ENCODE results near the gene CYP24A1.

DNA sequence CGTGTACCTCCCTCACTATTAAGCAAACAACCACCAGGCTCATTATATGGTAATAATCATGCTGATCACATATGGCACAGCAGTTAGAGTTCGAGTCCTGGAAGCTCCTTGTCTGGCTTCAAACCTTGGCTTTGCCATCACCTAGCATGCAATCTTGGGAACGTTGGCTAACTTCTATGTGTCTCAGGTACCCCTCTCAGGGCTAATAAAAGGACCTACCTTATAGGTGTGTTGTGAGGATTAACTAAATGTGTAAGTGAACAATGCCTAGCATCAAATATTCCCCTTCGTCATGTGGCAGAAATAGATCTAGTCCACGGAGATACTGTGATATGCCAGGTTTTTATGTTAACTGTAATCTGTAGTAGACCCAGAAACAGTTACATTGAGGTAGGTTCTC, 10.4 kb downstream of the CYP24A1 start:
- no peak for TF ChIP-seq ELF1 (IDR thresholded peaks at IDR 0.05)
- TF ChIP-seq GABPA (IDR thresholded peaks at IDR 0.05; ENCODE audit: low read depth) = no peak
- no peak for TF ChIP-seq FOXM1 (IDR thresholded peaks at IDR 0.05; ENCODE audit: low read depth)
- TF ChIP-seq, protein P1, sequence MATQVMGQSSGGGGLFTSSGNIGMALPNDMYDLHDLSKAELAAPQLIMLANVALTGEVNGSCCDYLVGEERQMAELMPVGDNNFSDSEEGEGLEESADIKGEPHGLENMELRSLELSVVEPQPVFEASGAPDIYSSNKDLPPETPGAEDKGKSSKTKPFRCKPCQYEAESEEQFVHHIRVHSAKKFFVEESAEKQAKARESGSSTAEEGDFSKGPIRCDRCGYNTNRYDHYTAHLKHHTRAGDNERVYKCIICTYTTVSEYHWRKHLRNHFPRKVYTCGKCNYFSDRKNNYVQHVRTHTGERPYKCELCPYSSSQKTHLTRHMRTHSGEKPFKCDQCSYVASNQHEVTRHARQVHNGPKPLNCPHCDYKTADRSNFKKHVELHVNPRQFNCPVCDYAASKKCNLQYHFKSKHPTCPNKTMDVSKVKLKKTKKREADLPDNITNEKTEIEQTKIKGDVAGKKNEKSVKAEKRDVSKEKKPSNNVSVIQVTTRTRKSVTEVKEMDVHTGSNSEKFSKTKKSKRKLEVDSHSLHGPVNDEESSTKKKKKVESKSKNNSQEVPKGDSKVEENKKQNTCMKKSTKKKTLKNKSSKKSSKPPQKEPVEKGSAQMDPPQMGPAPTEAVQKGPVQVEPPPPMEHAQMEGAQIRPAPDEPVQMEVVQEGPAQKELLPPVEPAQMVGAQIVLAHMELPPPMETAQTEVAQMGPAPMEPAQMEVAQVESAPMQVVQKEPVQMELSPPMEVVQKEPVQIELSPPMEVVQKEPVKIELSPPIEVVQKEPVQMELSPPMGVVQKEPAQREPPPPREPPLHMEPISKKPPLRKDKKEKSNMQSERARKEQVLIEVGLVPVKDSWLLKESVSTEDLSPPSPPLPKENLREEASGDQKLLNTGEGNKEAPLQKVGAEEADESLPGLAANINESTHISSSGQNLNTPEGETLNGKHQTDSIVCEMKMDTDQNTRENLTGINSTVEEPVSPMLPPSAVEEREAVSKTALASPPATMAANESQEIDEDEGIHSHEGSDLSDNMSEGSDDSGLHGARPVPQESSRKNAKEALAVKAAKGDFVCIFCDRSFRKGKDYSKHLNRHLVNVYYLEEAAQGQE (IDR thresholded peaks at IDR 0.05; ENCODE audit: low read depth, low read length) = no peak
- TF ChIP-seq SIN3A (IDR thresholded peaks at IDR 0.05; ENCODE audit: borderline replicate concordance, low read depth, low read length) = no peak
- no peak for TF ChIP-seq POLR2AphosphoS5 (IDR thresholded peaks at IDR 0.05; ENCODE audit: low read depth, low read length)
- TF ChIP-seq, protein P2, sequence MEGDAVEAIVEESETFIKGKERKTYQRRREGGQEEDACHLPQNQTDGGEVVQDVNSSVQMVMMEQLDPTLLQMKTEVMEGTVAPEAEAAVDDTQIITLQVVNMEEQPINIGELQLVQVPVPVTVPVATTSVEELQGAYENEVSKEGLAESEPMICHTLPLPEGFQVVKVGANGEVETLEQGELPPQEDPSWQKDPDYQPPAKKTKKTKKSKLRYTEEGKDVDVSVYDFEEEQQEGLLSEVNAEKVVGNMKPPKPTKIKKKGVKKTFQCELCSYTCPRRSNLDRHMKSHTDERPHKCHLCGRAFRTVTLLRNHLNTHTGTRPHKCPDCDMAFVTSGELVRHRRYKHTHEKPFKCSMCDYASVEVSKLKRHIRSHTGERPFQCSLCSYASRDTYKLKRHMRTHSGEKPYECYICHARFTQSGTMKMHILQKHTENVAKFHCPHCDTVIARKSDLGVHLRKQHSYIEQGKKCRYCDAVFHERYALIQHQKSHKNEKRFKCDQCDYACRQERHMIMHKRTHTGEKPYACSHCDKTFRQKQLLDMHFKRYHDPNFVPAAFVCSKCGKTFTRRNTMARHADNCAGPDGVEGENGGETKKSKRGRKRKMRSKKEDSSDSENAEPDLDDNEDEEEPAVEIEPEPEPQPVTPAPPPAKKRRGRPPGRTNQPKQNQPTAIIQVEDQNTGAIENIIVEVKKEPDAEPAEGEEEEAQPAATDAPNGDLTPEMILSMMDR (IDR thresholded peaks at IDR 0.05) = no peak
- no peak for TF ChIP-seq RAD21 (IDR thresholded peaks at IDR 0.05; ENCODE audit: low read length)
- TF ChIP-seq, protein P3, sequence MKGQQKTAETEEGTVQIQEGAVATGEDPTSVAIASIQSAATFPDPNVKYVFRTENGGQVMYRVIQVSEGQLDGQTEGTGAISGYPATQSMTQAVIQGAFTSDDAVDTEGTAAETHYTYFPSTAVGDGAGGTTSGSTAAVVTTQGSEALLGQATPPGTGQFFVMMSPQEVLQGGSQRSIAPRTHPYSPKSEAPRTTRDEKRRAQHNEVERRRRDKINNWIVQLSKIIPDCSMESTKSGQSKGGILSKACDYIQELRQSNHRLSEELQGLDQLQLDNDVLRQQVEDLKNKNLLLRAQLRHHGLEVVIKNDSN (IDR thresholded peaks at IDR 0.05; ENCODE audit: borderline replicate concordance, low read depth) = no peak
- TF ChIP-seq TAF1 (IDR thresholded peaks at IDR 0.05; ENCODE audit: borderline replicate concordance, low read depth, low read length) = no peak
- TF ChIP-seq, protein P4, sequence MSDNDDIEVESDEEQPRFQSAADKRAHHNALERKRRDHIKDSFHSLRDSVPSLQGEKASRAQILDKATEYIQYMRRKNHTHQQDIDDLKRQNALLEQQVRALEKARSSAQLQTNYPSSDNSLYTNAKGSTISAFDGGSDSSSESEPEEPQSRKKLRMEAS (IDR thresholded peaks at IDR 0.05; ENCODE audit: low read depth) = no peak

All from SK-N-SH (cell line).